DOHH2 (cell line): ENCODE measurements around the gene DOCK10.
A peak's percentile ranks its signal among the peaks of the same experiment; 100 is the strongest.

Experiments used
- H3F3A ChIP-seq: fragments of 200-600 bp; sonication (generic), shearing (Covaris generic); 2 replicates; pipeline ENCODE4 v1.6.0; 2016; ENCODE audit warnings: antibody characterized with exemption, mild to moderate bottlenecking; ENCODE audit not compliant: control insufficient read depth, insufficient read depth
- H3K27ac ChIP-seq: fragments of 200-600 bp; sonication (generic); 2 replicates; pipeline ENCODE4 v1.5.1; 2014; ENCODE audit warnings: low read depth, mild to moderate bottlenecking, low read length, moderate library complexity
- H3K27me3 ChIP-seq: fragments of 200-600 bp; sonication (generic); 2 replicates; pipeline ENCODE4 v1.6.1; 2014; ENCODE audit warnings: mild to moderate bottlenecking, low read length, mixed read lengths; ENCODE audit not compliant: control insufficient read depth
- H3K36me3 ChIP-seq: fragments of 200-600 bp; sonication (generic); 2 replicates; pipeline ENCODE4 v1.6.1; 2014; ENCODE audit warnings: mild to moderate bottlenecking, low read length, moderate library complexity, mixed read lengths; ENCODE audit not compliant: control insufficient read depth
- H3K4me1 ChIP-seq: fragments of 200-600 bp; sonication (generic); 2 replicates; pipeline ENCODE4 v1.6.1; 2014; ENCODE audit warnings: mild to moderate bottlenecking, low read length, mixed read lengths; ENCODE audit not compliant: control insufficient read depth
- H3K4me2 ChIP-seq: fragments of 200-600 bp; sonication (generic); 2 replicates; pipeline ENCODE4 v1.6.0; 2014; ENCODE audit warnings: mild to moderate bottlenecking, low read length, moderate library complexity
- H3K4me3 ChIP-seq: fragments of 200-600 bp; sonication (generic); 2 replicates; pipeline ENCODE4 v1.5.1; 2014; ENCODE audit warnings: mild to moderate bottlenecking, low read length, mixed read lengths
- H3K79me2 ChIP-seq: fragments of 200-600 bp; sonication (generic); 2 replicates; pipeline ENCODE4 v1.6.1; 2014; ENCODE audit warnings: mild to moderate bottlenecking, low read length, mixed read lengths; ENCODE audit not compliant: control insufficient read depth
- H3K9me2 ChIP-seq: fragments of 200-600 bp; sonication (generic); replicated peaks from 2 replicates; pipeline ENCODE4 v1.6.1; 2014; ENCODE audit warnings: mild to moderate bottlenecking, low read length, mixed read lengths; ENCODE audit not compliant: control insufficient read depth
- H3K9me3 ChIP-seq: fragments of 200-600 bp; sonication (generic); 2 replicates; pipeline ENCODE4 v1.6.1; 2014; ENCODE audit warnings: antibody characterized with exemption, low read length, mixed read lengths; ENCODE audit not compliant: control insufficient read depth, insufficient read depth
- H4K20me1 ChIP-seq: fragments of 200-600 bp; sonication (generic); 2 replicates; pipeline ENCODE4 v1.6.0; 2014; ENCODE audit warnings: low read depth, mild to moderate bottlenecking, antibody characterized with exemption, low read length, moderate library complexity; ENCODE audit not compliant: control insufficient read depth, insufficient read depth
- EZH2phosphoT487 ChIP-seq: fragments of 200-600 bp; sonication (generic); IDR thresholded peaks from 2 replicates; pipeline ENCODE4 v1.6.1; 2017; ENCODE audit warnings: borderline replicate concordance, mild to moderate bottlenecking, antibody characterized with exemption, low read length, moderate library complexity, mixed read lengths
- TF ChIP-seq, protein P1 (sequence below): fragments of 200-600 bp; sonication (generic); IDR thresholded peaks from one replicate; pipeline ENCODE4 v1.5.1; 2014; ENCODE audit warnings: antibody characterized with exemption, mild to moderate bottlenecking, low read depth, low read length; ENCODE audit not compliant: poor library complexity, severe bottlenecking

The DOCK10 gene

DNA sequence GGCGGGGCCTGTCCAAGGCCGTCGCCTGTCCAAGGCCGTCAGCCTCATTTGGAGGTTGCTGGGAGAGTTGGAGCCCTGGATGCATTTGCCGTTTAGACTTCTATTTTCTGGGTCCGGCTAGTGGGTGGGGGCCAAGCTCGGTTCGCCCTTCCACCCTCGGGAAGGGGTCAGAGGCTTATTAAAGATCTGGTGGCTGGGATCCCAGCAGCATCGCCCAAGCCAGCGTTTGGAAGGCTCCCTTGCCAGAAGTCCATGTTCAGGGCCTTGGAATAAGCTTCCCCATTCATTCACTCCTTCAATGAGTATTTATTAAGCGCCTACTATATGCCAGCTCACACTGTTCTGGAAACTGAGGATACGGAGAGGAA, 516 bp upstream of the DOCK10 start:
- Histone ChIP-seq H3K9me2 (no peaks in the 10 kb centered on the region), H3K79me2 (no peaks in the 10 kb centered on the region), H3K4me3 (peak overlapping the region; percentile 78), H3K36me3 (no peaks in the 10 kb centered on the region), H3K4me2 (peak overlapping the region; percentile 79), H3K27me3 (peaks cover 56% of the 10 kb centered on the region), H3K4me1 (peaks cover 27% of the 10 kb centered on the region), H3K9me3 (no peaks in the 10 kb centered on the region), H4K20me1 (no peaks in the 10 kb centered on the region), H3K27ac (no peak overlapping the region), H3F3A (no peaks in the 10 kb centered on the region)
- 0 out of 2 replicates have a peak, but pooled peaks have one; percentile 44 for TF ChIP-seq EZH2phosphoT487
- TF ChIP-seq, protein P1, sequence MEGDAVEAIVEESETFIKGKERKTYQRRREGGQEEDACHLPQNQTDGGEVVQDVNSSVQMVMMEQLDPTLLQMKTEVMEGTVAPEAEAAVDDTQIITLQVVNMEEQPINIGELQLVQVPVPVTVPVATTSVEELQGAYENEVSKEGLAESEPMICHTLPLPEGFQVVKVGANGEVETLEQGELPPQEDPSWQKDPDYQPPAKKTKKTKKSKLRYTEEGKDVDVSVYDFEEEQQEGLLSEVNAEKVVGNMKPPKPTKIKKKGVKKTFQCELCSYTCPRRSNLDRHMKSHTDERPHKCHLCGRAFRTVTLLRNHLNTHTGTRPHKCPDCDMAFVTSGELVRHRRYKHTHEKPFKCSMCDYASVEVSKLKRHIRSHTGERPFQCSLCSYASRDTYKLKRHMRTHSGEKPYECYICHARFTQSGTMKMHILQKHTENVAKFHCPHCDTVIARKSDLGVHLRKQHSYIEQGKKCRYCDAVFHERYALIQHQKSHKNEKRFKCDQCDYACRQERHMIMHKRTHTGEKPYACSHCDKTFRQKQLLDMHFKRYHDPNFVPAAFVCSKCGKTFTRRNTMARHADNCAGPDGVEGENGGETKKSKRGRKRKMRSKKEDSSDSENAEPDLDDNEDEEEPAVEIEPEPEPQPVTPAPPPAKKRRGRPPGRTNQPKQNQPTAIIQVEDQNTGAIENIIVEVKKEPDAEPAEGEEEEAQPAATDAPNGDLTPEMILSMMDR, result no peak

DNA sequence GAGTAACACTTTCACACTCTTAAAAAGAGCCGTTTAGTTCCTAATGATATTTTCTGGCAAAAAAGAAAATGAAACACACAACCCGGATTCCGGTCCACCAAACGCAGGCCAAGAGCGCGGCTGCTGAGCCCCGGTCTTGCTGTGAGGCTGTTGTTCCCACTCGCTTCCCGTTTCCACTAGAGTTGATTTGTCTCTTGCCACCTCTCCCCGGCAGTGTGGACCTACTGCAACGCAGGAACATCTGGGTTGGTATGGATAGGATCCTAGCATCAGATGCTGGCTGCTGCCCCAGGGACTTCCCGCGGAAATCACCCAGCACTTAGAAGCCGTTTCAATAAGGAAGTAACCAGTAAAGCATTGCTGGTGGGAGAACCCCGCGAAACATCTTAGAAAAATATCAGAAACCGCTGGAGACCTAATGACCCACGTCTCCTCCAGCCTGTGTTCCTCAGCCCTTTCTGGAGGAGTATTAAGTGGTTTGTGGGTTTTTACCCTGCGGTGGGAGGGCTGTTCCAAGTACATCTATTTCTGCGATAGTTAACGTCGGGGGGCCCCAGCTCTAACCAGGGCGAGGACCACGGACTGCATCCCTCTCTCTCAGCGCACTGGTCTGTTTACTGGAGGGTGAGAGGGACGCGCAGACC, 939 bp downstream of the DOCK10 start:
- no peaks in the 10 kb centered on the region for H3K9me2 ChIP-seq
- no peaks in the 10 kb centered on the region for H3K36me3 ChIP-seq
- H3K27me3 ChIP-seq, result peaks cover 59% of the 10 kb centered on the region
- peaks cover 27% of the 10 kb centered on the region for H3K4me1 ChIP-seq
- no peaks in the 10 kb centered on the region for H4K20me1 ChIP-seq
- H3K27ac ChIP-seq, result no peak overlapping the region
- no peaks in the 10 kb centered on the region for H3K79me2 ChIP-seq
- no peaks in the 10 kb centered on the region for H3K9me3 ChIP-seq
- H3F3A ChIP-seq, result no peaks in the 10 kb centered on the region
- H3K4me2 ChIP-seq, result peak overlapping the region; percentile 79
- peak overlapping the region; percentile 78 for H3K4me3 ChIP-seq
- TF ChIP-seq, protein P1, result no peak
- TF ChIP-seq EZH2phosphoT487, result 0 out of 2 replicates have a peak, but pooled peaks have one; percentile 12

DNA sequence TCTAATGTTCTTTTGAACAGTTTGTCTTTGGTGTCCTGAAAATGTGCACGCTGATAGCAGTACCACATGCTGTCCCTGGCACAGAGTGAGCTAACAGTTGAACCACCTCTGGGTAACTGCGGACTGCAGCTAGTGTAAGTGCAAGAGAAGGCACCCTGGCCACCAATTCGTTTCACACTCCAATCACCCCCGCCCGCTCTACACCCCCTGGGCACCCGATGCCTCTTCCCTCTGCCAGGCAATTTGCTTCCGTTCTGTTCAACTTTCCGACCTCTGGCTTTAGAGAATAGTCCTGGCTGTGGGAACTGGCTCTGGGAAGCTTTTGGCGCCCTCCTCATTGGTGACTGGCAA, 1.4 kb downstream of the DOCK10 start:
- Histone ChIP-seq H3K4me2 (peak overlapping the region; percentile 79), H3F3A (no peaks in the 10 kb centered on the region), H3K4me3 (peak overlapping the region; percentile 78), H3K36me3 (no peaks in the 10 kb centered on the region), H3K4me1 (peaks cover 27% of the 10 kb centered on the region), H3K9me2 (no peaks in the 10 kb centered on the region), H4K20me1 (no peaks in the 10 kb centered on the region), H3K27ac (no peak overlapping the region), H3K9me3 (no peaks in the 10 kb centered on the region), H3K79me2 (no peaks in the 10 kb centered on the region), H3K27me3 (peaks cover 57% of the 10 kb centered on the region)
- TF ChIP-seq, protein P1, result no peak
- no peak for TF ChIP-seq EZH2phosphoT487
